ENCODE measurements around the gene ARID5A.

The ARID5A gene

GRCh38 chr2:96526615-96527285 is 9.8 kb upstream of the ARID5A start:
- no peak for DNase-seq (ENCODE audit: low read depth)

DNA sequence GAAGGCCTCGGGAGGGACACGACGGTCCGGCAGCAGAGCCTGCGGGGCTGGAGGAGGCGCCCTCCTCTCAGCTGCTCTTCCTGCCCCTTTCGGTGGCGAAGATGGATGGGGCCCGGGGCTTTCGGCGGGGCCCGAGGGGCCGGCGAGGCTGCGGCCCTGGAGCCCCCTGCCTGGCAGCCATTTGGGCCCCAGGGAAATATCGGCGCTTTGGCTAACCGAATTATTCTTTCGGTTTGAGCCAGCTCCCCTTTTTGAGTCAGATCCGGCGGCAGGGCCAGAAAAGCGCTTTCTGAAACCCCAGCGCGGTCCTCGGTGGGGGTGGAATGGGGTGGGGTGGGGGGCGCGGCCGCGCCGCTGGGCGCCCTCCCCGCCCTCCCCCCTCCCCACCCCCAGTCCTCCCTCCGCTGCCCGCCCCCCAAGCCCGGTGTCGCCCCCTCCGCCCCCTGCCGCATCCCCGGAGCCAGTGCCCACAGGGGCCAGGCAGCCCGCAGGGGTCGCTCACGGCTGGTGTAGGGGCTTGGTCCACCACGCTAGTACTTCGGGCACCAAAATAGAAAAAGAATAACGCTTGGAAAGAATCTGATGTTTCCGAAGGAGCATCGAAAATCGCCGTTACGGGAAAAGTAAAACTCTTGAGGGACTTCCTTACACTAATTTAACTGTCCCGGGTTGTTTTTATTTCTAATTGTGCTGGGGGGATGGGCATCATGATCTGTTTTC is 9.1 kb upstream of the ARID5A start:
- peak; percentile 25 for DNase-seq (ENCODE audit: low read depth)

GRCh38 chr2:96528006-96528699 is 8.4 kb upstream of the ARID5A start:
- peak; percentile 20 for DNase-seq (ENCODE audit: low read depth)

GRCh38 chr2:96528700-96529375 is 7.7 kb upstream of the ARID5A start:
- no peak for DNase-seq (ENCODE audit: low read depth)

GRCh38 chr2:96529376-96530143 is 7.0 kb upstream of the ARID5A start:
- DNase-seq (ENCODE audit: low read depth): no peak

- no peak for DNase-seq (ENCODE audit: low read depth)
These were observed 6.5 kb upstream of the ARID5A start for GRCh38 chr2:96530144-96530430.

- no peak for DNase-seq (ENCODE audit: low read depth)
These were observed 5.8 kb upstream of the ARID5A start for GRCh38 chr2:96530474-96531357.

GRCh38 chr2:96531366-96531765 is 5.2 kb upstream of the ARID5A start:
- DNase-seq (ENCODE audit: low read depth): no peak

- DNase-seq (ENCODE audit: low read depth): peak; percentile 83
These were observed 4.6 kb upstream of the ARID5A start for GRCh38 chr2:96531872-96532505.

- DNase-seq (ENCODE audit: low read depth): no peak
These were observed 3.8 kb upstream of the ARID5A start for GRCh38 chr2:96532641-96533291.

DNA sequence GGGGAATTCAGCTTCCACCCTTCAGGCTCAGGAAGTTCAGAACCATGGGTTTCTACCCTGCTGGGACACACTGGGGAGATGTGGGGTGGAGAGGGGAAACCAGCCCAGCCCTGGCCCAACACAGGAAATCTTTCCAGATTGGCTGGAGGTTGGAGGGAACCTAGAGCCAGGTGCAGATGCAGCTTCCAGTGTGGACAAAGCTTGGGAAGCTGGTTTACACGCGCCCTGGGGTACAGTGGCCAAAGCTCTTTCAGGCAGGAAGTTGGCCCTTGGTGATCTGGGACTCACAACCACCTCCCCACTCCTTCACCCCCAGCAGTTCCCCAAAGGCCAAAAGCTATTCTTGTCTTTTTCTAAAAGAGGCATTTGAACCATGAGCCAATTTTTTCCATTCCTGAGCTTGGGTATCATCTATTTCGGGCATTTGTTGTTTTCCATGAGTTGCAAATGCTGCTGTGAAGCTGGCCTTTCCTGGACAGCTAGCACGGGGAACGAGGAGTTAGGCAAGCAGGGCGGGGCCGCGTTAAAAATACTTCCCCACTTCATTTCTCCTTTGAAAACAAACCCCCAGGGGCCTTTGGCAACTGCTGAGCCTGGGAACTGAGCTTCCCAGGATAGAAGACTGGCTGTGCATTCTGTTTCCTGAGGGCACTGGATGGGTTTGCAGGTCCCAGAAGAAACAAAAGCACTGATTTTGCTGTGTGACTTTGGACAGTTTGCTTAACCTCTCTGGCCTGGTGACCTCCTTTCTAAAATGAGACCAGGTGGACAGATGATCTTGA is 3.1 kb upstream of the ARID5A start:
- no peak for DNase-seq (ENCODE audit: low read depth)

DNA sequence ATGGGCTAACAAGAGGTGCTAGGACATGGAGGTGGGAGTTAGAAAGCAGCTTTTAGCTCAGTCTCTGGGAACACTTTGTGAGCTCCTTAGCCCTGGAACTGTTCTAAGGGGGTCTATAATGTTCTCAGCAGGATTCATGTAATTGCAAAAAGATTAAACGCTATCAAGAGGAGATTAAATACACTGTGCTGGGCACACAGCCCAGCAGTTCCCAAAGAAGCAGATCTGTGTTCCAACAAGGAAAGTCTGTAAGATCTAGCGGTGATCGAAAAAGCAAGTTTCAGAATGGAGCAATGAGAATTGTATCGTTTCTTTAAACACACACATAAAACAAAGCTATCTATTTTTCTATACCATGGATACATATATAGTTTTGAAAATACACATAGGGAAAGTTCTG is 2.4 kb upstream of the ARID5A start:
- DNase-seq (ENCODE audit: low read depth): no peak

GRCh38 chr2:96534701-96535181 is 1.8 kb upstream of the ARID5A start:
- no peak for DNase-seq (ENCODE audit: low read depth)

DNA sequence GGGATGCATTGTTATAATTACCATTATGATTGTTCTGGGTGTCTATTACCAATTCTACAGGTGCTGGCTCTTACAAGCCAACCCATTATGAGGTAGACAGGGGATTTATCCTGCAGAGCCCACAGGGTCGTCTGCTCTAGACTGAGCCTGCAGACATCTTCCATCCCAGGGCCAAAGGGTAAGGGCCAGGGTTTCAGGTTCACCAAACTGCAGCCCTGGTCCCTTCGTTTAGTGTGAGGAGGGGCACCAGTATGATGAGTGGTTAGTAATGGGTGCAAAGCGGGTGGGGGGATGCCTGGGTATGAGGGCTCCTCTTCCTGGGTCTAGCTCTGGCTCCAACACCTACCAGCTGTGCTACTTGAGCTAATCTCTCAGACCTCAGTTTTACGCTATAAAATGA is 1.2 kb upstream of the ARID5A start:
- no peak for DNase-seq (ENCODE audit: low read depth)

- peak; percentile 80 for DNase-seq (ENCODE audit: low read depth)
These were observed 648 bp downstream of the ARID5A start for GRCh38 chr2:96537066-96537733.

DNA sequence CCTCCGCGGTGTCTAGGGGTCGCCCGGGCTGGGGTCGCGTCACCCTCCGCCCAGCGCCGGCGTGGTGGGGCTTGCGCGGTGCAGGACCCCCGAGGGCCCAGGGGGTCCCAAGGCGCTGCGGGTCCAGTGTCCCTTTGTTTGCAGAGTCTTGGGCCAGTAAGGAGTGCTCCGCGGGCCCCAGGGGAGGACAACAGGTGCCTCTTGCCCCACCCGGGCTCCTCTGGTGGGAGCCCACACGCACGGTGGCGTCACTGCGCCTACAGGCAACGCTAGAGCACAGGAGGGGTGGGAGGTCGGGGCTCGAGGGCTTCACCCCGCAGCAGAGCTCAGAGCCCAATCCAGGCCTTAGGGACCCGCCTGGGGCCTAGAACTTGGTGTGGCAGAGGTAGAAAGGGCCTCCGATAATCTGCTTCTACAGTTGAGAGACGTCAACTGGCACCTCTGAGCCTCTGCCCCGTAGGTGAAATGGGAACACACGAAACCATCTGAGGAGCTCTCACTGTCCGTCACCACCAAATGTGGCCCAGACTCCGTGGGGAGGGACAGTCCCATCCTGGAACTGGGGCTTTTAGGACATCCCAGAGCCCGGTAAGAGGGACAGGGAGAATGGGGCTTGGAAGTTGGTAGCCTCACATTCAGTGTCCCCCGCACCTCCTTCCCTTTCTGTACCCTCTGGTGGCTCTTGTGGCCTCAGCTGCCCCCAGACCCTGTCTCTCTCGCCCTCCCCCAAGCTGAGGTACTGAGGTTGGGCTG is 1.4 kb downstream of the ARID5A start:
- DNase-seq (ENCODE audit: low read depth): peak; percentile 23

DNA sequence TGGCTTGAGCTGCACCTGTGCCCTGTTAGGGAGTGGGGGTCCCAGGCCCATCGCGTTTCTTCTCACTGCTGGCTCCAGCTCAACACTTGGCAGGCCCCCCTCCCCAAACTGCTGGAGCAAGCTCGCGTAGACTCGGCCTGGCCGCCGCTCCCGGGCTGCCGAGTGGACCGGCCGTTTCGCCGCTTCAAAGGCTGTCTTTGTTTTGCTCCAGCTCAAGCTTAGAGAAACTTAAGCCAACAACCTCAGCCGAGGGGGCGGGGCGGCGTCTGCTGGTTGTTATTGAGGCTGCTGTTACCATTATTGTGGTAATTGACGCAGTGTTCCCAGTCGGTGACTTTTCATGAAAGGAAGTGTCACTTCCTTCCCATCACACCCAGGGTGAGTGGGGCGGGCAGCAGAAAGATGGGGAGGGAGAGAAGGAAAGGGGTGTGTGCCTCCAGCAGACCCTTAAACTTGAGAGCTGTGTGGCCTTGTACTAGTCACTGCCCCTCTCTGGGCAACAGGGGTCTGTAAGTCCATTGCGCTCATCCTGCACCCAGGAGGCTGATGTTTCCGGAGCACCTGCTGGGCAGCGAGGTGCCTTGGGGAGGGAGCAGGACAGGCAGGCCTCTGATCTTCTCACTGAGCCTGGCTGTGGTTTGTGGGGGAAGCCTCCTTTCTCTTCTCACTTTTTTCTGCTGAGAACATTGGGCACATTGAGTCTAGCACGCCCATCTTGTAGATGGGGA is 2.1 kb downstream of the ARID5A start:
- DNase-seq (ENCODE audit: low read depth): peak; percentile 84

All from stimulated activated CD8-positive, alpha-beta memory T cell treated with anti-CD3 and anti-CD28 coated beads, Interleukin-12 subunit alpha, Interleukin-12 subunit beta, amount 100 ng/mL, for 1 hour (primary cell).